Epithelial cell of proximal tubule (primary cell): ENCODE results near the gene ANKRD44. TPM values are rescaled to one million over a fixed set of nuclear protein-coding genes. Genes with fewer than 3 reads are reported as not detected.
"Not testable (repeated sequence)": the region's sequence is repeated elsewhere in the genome, so short reads cannot be mapped to it uniquely, and the experiment has no call there.

Source experiments
- DNase-seq: peaks from one replicate; pipeline ENCODE4 v3.0.0-alpha.2; 2011; ENCODE audit warnings: low read depth
- H3K4me3 ChIP-seq: 2 replicates; pipeline ENCODE4 v1.5.1; 2011; ENCODE audit warnings: low read depth, mild to moderate bottlenecking, low read length
- CTCF ChIP-seq: conservative IDR thresholded peaks from 2 replicates; pipeline ENCODE4 v1.5.1; 2012; ENCODE audit warnings: low read depth, mild to moderate bottlenecking, low read length
- total RNA-seq: library from RNA; depleted of rRNA; stranded (reverse); fragments of >200 nt; gene quantifications from 2 replicates; pipeline ENCODE4 v1.2.3, GENCODE V29; 2015

The ANKRD44 gene
- total RNA-seq, 1 donor from 2014 or later = 1.7 TPM

- TF ChIP-seq CTCF = no peak
- no peak overlapping the region for H3K4me3 ChIP-seq
- DNase-seq = no peak
Observed at GRCh38 chr2:197353393-197354168, 43.0 kb upstream of the ANKRD44 start.

GRCh38 chr2:197349699-197350098 is 39.1 kb upstream of the ANKRD44 start:
- no peak for TF ChIP-seq CTCF
- DNase-seq = no peak
- H3K4me3 ChIP-seq = no peak overlapping the region

GRCh38 chr2:197348721-197349360 is 38.3 kb upstream of the ANKRD44 start:
- no peak for DNase-seq
- no peak for TF ChIP-seq CTCF
- H3K4me3 ChIP-seq = no peak overlapping the region

- no peak for TF ChIP-seq CTCF
- DNase-seq = no peak
- H3K4me3 ChIP-seq = no peak overlapping the region
Observed at GRCh38 chr2:197345846-197346370, 35.3 kb upstream of the ANKRD44 start.

- not testable (repeated sequence) for H3K4me3 ChIP-seq, DNase-seq
Observed at GRCh38 chr2:197343968-197344367, 33.4 kb upstream of the ANKRD44 start.

GRCh38 chr2:197340591-197340990 is 30.0 kb upstream of the ANKRD44 start:
- DNase-seq = no peak
- no peak for TF ChIP-seq CTCF
- H3K4me3 ChIP-seq = no peak overlapping the region

- no peak overlapping the region for H3K4me3 ChIP-seq
- no peak for DNase-seq
- no peak for TF ChIP-seq CTCF
Observed at GRCh38 chr2:197339496-197340220, 29.1 kb upstream of the ANKRD44 start.
